Measurements from ENCODE around the gene DNAJC5G. TPM values are rescaled to one million over a fixed set of nuclear protein-coding genes. Genes with fewer than 3 reads are reported as not detected.

Gene DNAJC5G
- total RNA-seq, 1 experiment from 2014 or later = 0.37 TPM

DNA sequence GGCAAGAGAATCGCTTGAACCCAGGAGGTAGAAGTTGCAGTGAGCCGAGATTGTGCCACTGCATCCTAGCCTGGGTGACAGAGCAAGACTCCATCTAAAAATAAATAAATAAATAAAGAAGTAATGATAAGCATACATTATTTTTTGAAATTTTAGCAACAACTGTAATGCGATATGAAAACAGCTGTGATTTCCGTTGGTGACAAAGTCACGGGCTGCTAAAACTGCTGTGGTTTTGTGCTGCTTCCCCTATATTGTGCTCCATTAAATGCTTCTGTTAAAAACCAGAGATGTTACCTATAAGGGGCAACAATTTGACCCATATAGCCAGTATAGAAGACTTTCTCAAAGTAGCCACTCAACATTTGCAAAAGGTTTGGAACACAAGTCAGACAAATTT is 15.3 kb downstream of the DNAJC5G start:
- no CpG with 5 or more reads among the region's 5 CpGs for WGBS (ENCODE audit: extremely low coverage, insufficient read length, low lambda C conversion rate)
- H3K27me3 ChIP-seq (ENCODE audit: insufficient read depth, low read length) = no peaks in the 10 kb centered on the region

More for the DNA sequence above, 15.3 kb downstream of the DNAJC5G start:
- H3K4me3 Mint-ChIP-seq = no peak overlapping the region
- Histone ChIP-seq H3K23ac (ENCODE audit: insufficient read length, low read depth, low read length) (no peak overlapping the region), H4K5ac (ENCODE audit: insufficient read length, low read depth, low read length) (no peak overlapping the region), H3K14ac (ENCODE audit: insufficient read depth, low read length) (no peak overlapping the region), H4K8ac (replicated peaks; ENCODE audit: insufficient read length, low read depth, low read length) (no peak overlapping the region), H2BK15ac (ENCODE audit: low read depth, low read length) (no peak overlapping the region), H3K56ac (ENCODE audit: insufficient read length, low read depth, low read length) (no peak overlapping the region), H2BK120ac (ENCODE audit: low read depth, low read length, poor library complexity, severe bottlenecking) (no peak overlapping the region), H4K20me1 (ENCODE audit: control insufficient read depth, insufficient read depth, insufficient read length) (no peaks in the 10 kb centered on the region), H4K91ac (ENCODE audit: insufficient read length, low read depth, low read length) (no peak overlapping the region), H3K9ac (ENCODE audit: extremely low read depth, insufficient read length, low read length) (no peak overlapping the region), H3K4me2 (ENCODE audit: insufficient read depth, insufficient read length, low read length) (no peak overlapping the region), H3K23me2 (ENCODE audit: insufficient read length, low read depth, low read length, poor library complexity, severe bottlenecking) (no peaks in the 10 kb centered on the region), H2AFZ (ENCODE audit: low read length) (no peak overlapping the region), H3K9me3 (ENCODE audit: control insufficient read depth, low read depth, low read length) (no peaks in the 10 kb centered on the region), H2BK12ac (ENCODE audit: insufficient read length, low read depth, low read length) (no peak overlapping the region), H3K4ac (ENCODE audit: low read depth, low read length) (no peak overlapping the region), H2BK5ac (ENCODE audit: insufficient read length, low read length) (no peak overlapping the region), H3T11ph (ENCODE audit: low read length) (no peak overlapping the region), H3K79me1 (ENCODE audit: insufficient read depth, low read depth, low read length, poor library complexity, severe bottlenecking) (no peaks in the 10 kb centered on the region), H2AK5ac (ENCODE audit: insufficient read length, low read length) (no peak overlapping the region), H3K18ac (ENCODE audit: insufficient read length, low read depth, low read length) (no peak overlapping the region), H3K27ac (ENCODE audit: insufficient read length, low read depth, low read length) (no peak overlapping the region), H2BK20ac (ENCODE audit: low read depth, low read length, poor library complexity, severe bottlenecking) (no peak overlapping the region), H3K4me1 (ENCODE audit: insufficient read depth, low read length) (no peaks in the 10 kb centered on the region; the same call in 1 of the 2 replicates), H3K79me2 (ENCODE audit: insufficient read depth, low read length) (no peaks in the 10 kb centered on the region)
- DNase-seq = no peak
- peaks cover 4% of the 10 kb centered on the region; the same call in 1 of the 2 replicates for H3K27me3 Mint-ChIP-seq (ENCODE audit: low read depth)
- H3K9me3 Mint-ChIP-seq = no peaks in the 10 kb centered on the region
- no peak for TF ChIP-seq CTCF (conservative IDR thresholded peaks at IDR 0.05)
- no peak overlapping the region for H3K27ac Mint-ChIP-seq
- H3K4me1 Mint-ChIP-seq = peaks cover 23% of the 10 kb centered on the region in 2 experiments
- H3K36me3 Mint-ChIP-seq (ENCODE audit: insufficient read depth in 1 of 3, low read depth in 3 of 3) = no peaks in the 10 kb centered on the region
